Measurements from ENCODE around the gene PLEKHA8.
"Not testable (repeated sequence)": the region's sequence is repeated elsewhere in the genome, so short reads cannot be mapped to it uniquely, and the experiment has no call there.

PLEKHA8 gene

GRCh38 chr7:30048582-30048981 is 20.4 kb downstream of the PLEKHA8 start:
- no peak for TF ChIP-seq CTCF (conservative IDR thresholded peaks at IDR 0.05; ENCODE audit: low read depth)
- no peak for DNase-seq (ENCODE audit: low spot score)
- POLR2A ChIA-PET (ENCODE audit: low non-redundant PET), result no interaction called here
- CTCF ChIA-PET, result no interaction called here
- no peak overlapping the region for H3K27ac ChIP-seq

GRCh38 chr7:30049173-30049572 is 21.0 kb downstream of the PLEKHA8 start:
- no peak for TF ChIP-seq CTCF (conservative IDR thresholded peaks at IDR 0.05; ENCODE audit: low read depth)
- DNase-seq (ENCODE audit: low spot score), result no peak
- no peak overlapping the region for H3K27ac ChIP-seq
- ChIA-PET POLR2A (ENCODE audit: low non-redundant PET) (no interaction called here), CTCF (no interaction called here)

- TF ChIP-seq CTCF (conservative IDR thresholded peaks at IDR 0.05; ENCODE audit: low read depth), result no peak
- no peak for DNase-seq (ENCODE audit: low spot score)
- no peak overlapping the region for H3K27ac ChIP-seq
- ChIA-PET CTCF (no interaction called here), POLR2A (ENCODE audit: low non-redundant PET) (no interaction called here)
Measured at GRCh38 chr7:30053068-30053467, 24.9 kb downstream of the PLEKHA8 start.

- DNase-seq (ENCODE audit: low spot score), result no peak
- ChIA-PET CTCF (no interaction called here), POLR2A (ENCODE audit: low non-redundant PET) (no interaction called here)
- no peak for TF ChIP-seq CTCF (conservative IDR thresholded peaks at IDR 0.05; ENCODE audit: low read depth)
- no peak overlapping the region for H3K27ac ChIP-seq
Measured at GRCh38 chr7:30057741-30058140, 29.5 kb downstream of the PLEKHA8 start.

- POLR2A ChIA-PET (ENCODE audit: low non-redundant PET); H3K27ac ChIP-seq: not testable (repeated sequence)
- DNase-seq (ENCODE audit: low spot score), result peak; percentile 30
Measured at GRCh38 chr7:30061786-30062185, 33.6 kb downstream of the PLEKHA8 start.

GRCh38 chr7:30062587-30062986 is 34.4 kb downstream of the PLEKHA8 start:
- ChIA-PET CTCF (interaction anchor here (0.6 to 1.6 kb wide), 5 partner anchors 13 to 416 kb away, joined by 3 to 8 read pairs (median 4); no protein-coding TSS in a partner anchor), POLR2A (ENCODE audit: low non-redundant PET) (no interaction called here)
- peak; percentile 62 for DNase-seq (ENCODE audit: low spot score)
- TF ChIP-seq CTCF (conservative IDR thresholded peaks at IDR 0.05; ENCODE audit: low read depth), result peak; percentile 61
- no peak overlapping the region for H3K27ac ChIP-seq

More at GRCh38 chr7:30061786-30062185, 33.6 kb downstream of the PLEKHA8 start:
- CTCF ChIA-PET, result interaction anchor here (0.6 to 1.4 kb wide), 8 partner anchors 14 to 214 kb away, joined by 3 to 6 read pairs (median 4); no protein-coding TSS in a partner anchor
- peak; percentile 82 for TF ChIP-seq CTCF (conservative IDR thresholded peaks at IDR 0.05; ENCODE audit: low read depth)

- POLR2A ChIA-PET (ENCODE audit: low non-redundant PET), result no interaction called here
- CTCF ChIA-PET, result no interaction called here
- no peak overlapping the region for H3K27ac ChIP-seq
- DNase-seq (ENCODE audit: low spot score), result peak; percentile 12
- TF ChIP-seq CTCF (conservative IDR thresholded peaks at IDR 0.05; ENCODE audit: low read depth), result no peak
Measured at GRCh38 chr7:30065746-30066145, 37.5 kb downstream of the PLEKHA8 start.
